ENCODE data around the gene TAOK3.

TAOK3 gene

GRCh38 chr12:118328486-118329330 lies 44.0 kb downstream of the TAOK3 start:
- FAIRE-seq, result no peak
- TF ChIP-seq, protein P1, sequence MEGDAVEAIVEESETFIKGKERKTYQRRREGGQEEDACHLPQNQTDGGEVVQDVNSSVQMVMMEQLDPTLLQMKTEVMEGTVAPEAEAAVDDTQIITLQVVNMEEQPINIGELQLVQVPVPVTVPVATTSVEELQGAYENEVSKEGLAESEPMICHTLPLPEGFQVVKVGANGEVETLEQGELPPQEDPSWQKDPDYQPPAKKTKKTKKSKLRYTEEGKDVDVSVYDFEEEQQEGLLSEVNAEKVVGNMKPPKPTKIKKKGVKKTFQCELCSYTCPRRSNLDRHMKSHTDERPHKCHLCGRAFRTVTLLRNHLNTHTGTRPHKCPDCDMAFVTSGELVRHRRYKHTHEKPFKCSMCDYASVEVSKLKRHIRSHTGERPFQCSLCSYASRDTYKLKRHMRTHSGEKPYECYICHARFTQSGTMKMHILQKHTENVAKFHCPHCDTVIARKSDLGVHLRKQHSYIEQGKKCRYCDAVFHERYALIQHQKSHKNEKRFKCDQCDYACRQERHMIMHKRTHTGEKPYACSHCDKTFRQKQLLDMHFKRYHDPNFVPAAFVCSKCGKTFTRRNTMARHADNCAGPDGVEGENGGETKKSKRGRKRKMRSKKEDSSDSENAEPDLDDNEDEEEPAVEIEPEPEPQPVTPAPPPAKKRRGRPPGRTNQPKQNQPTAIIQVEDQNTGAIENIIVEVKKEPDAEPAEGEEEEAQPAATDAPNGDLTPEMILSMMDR (IDR thresholded peaks at IDR 0.05; ENCODE audit: insufficient read depth, missing control alignments), result no peak
- DNase-seq (ENCODE audit: insufficient read length, low spot score), result no peak

GRCh38 chr12:118327391-118327790 lies 45.3 kb downstream of the TAOK3 start:
- TF ChIP-seq, protein P1 (IDR thresholded peaks at IDR 0.05; ENCODE audit: insufficient read depth, missing control alignments), result no peak
- FAIRE-seq (no peak), DNase-seq (ENCODE audit: insufficient read length, low spot score) (no peak)

GRCh38 chr12:118326991-118327390 lies 45.7 kb downstream of the TAOK3 start:
- no peak for DNase-seq (ENCODE audit: insufficient read length, low spot score)
- no peak for FAIRE-seq
- TF ChIP-seq, protein P1 (IDR thresholded peaks at IDR 0.05; ENCODE audit: insufficient read depth, missing control alignments), result no peak

GRCh38 chr12:118325081-118325480 lies 47.6 kb downstream of the TAOK3 start:
- DNase-seq (ENCODE audit: insufficient read length, low spot score), result no peak
- FAIRE-seq, result no peak
- TF ChIP-seq, protein P1 (IDR thresholded peaks at IDR 0.05; ENCODE audit: insufficient read depth, missing control alignments), result no peak

- FAIRE-seq (no peak), DNase-seq (ENCODE audit: insufficient read length, low spot score) (no peak)
- TF ChIP-seq, protein P1 (IDR thresholded peaks at IDR 0.05; ENCODE audit: insufficient read depth, missing control alignments), result no peak
Observed at GRCh38 chr12:118319627-118320026, 53.1 kb downstream of the TAOK3 start.

GRCh38 chr12:118318744-118319143 lies 54.0 kb downstream of the TAOK3 start:
- FAIRE-seq (no peak), DNase-seq (ENCODE audit: insufficient read length, low spot score) (no peak)
- TF ChIP-seq, protein P1 (IDR thresholded peaks at IDR 0.05; ENCODE audit: insufficient read depth, missing control alignments), result no peak

DNA sequence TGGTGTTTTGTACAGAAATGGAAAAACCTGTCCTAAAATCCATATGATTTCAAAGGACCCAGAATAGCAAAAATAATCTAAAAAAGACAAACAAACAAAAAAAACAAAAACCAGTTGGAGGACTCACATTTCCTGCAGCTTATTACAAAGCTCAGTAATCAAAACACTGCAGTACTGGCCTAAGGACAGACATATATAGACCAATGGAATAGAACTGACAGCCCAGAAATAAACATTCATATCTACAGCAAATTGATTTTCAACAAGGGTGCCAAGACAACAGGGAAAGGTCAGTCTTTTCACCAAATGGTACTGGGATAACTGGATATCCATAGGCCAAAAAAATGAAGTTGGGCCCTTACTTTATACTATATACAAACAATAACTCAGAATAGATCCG lies 55.0 kb downstream of the TAOK3 start:
- DNase-seq (ENCODE audit: insufficient read length, low spot score) (no peak), FAIRE-seq (no peak)
- TF ChIP-seq, protein P1 (IDR thresholded peaks at IDR 0.05; ENCODE audit: insufficient read depth, missing control alignments), result no peak

Data from D721Med (cell line).